Psoas muscle (tissue), 8 donors: Measurements from ENCODE around the gene RPS6KA3. TPM values are rescaled to one million over a fixed set of nuclear protein-coding genes. Genes with fewer than 3 reads are reported as not detected.

ENCODE experiments used
- ATAC-seq, 4 donors: fragments of 200-7000 bp; cut with Tn5 transposase; one replicate each; pipeline ENCODE4 v1.9.1; 2020; ENCODE audit warnings: moderate library complexity in 3 of 4, mild to moderate bottlenecking in 2 of 4
- DNase-seq, 2 donors: peaks; one replicate each; pipeline ENCODE4 v3.0.0-alpha.2; 2020
- H3K27ac ChIP-seq: fragments of 200-600 bp; one replicate; pipeline ENCODE4 v1.8.0; 2022
- H3K27me3 ChIP-seq, 3 donors: fragments of 200-600 bp in 1 of 3; one replicate each; pipeline versions ENCODE4 v1.6.1 to v1.8.0; 2013 to 2022; ENCODE audit warnings: low read length in 2 of 3, mild to moderate bottlenecking in 2 of 3, moderate library complexity in 1 of 3; ENCODE audit not compliant: insufficient read depth in 3 of 3
- H3K36me3 ChIP-seq, 2 donors: fragments of 200-600 bp in 1 of 2; one replicate each; pipeline versions ENCODE4 v1.6.1 to v1.8.0; 2013 to 2022; ENCODE audit warnings: low read depth in 1 of 2, mild to moderate bottlenecking in 1 of 2, moderate library complexity in 1 of 2; ENCODE audit not compliant: insufficient read depth in 1 of 2
- H3K4me1 ChIP-seq: fragments of 200-600 bp; one replicate; pipeline ENCODE4 v1.8.0; 2022
- H3K4me3 ChIP-seq: fragments of 200-600 bp; one replicate; pipeline ENCODE4 v1.8.0; 2022; ENCODE audit warnings: mild to moderate bottlenecking
- H3K9me3 ChIP-seq: fragments of 200-600 bp; one replicate; pipeline ENCODE4 v1.8.0; 2022
- CTCF ChIP-seq: fragments of 200-600 bp; IDR thresholded peaks from one replicate; pipeline ENCODE4 v1.8.0; 2022; ENCODE audit warnings: antibody characterized with exemption
- WGBS, 3 donors: extraction: QIAGEN DNeasy Blood & Tissue Kit; methylation state at CpG; one replicate each; pipeline versions ENCODE4 v1.1.6 to v1.1.7; 2013; 5-methylcytosine and 5-hydroxymethylcytosine counted together
- intact Hi-C, 2 donors: fragments of 100-400 bp; cut with DNase I; formaldehyde crosslinking; loops; one replicate each; pipeline versions ENCODE4 v1.11.0 to v1.14.2; 2022
- polyA plus RNA-seq, 3 donors: library from polyadenylated mRNA; stranded (reverse); fragments of 200-250 nt; gene quantifications; one replicate each; pipeline ENCODE4 v1.2.3, GENCODE V29; 2013
- total RNA-seq, 4 donors: library from RNA; stranded (reverse); fragmentation: NEBNext Ultra II Directional in 2 of 4; extraction: Animal tissue kit (Norgen Biotek cat#: 25700) in 2 of 4; gene quantifications; one replicate each; pipeline versions ENCODE4 v1.2.1 to v1.2.4, GENCODE V29; 2021 to 2023
- donor health status: healthy with polysubstance abuse.
- donor health status: DM: no; HTN: no; CAD: no; lungs with moderate emphysema.
- donor health status: Bipolar disorder and iron deficiency.
- donor health status: healthy.
- donor health status: DM: yes; HTN: yes; CAD: no.
- donor health status: DM: no; HTN: no; CAD: no.
- donor health status: DM: no; HTN: no; CAD: no.
- donor health status: DM: yes; HTN: yes; CAD: no.

RPS6KA3 gene
- total and polyA plus RNA-seq, 7 donors: 35.4 to 91.9 (median 66.2) TPM

- intact Hi-C loops: loop anchor here in 1 of 2 donors (5.0 kb wide), 1 partner anchor 236 kb away; no protein-coding TSS in a partner anchor
Measured at GRCh38 chrX:20205927-20206708, 60.6 kb downstream of the RPS6KA3 start.

GRCh38 chrX:20204351-20204750 lies 62.4 kb downstream of the RPS6KA3 start:
- no peak for TF ChIP-seq CTCF
- Histone ChIP-seq H3K27me3 (peaks cover 0 to 9% (median 0%) of the 10 kb centered on the region in 3 donors), H3K9me3 (no peaks in the 10 kb centered on the region), H3K27ac (no peak overlapping the region), H3K36me3 (peaks cover 0 to 37% of the 10 kb centered on the region in 2 donors), H3K4me3 (no peak overlapping the region), H3K4me1 (peaks cover 9% of the 10 kb centered on the region)
- ATAC-seq: no peak
- DNase-seq: no peak
- intact Hi-C loops: loop anchor here in 1 of 2 donors (5.0 kb wide), 1 partner anchor 47 kb away; no protein-coding TSS in a partner anchor
- WGBS, 3 donors: 86 to 91% (median 89%) methylated on average over 6 of the region's 6 CpGs

More at GRCh38 chrX:20205927-20206708, 60.6 kb downstream of the RPS6KA3 start:
- Histone ChIP-seq H3K9me3 (no peaks in the 10 kb centered on the region), H3K4me1 (peaks cover 21% of the 10 kb centered on the region), H3K27ac (peak overlapping the region; percentile 64), H3K27me3 (peaks cover 0 to 14% (median 0%) of the 10 kb centered on the region in 3 donors), H3K4me3 (no peak overlapping the region), H3K36me3 (peaks cover 0 to 37% of the 10 kb centered on the region in 2 donors)
- DNase-seq (peak; percentile 13 to 62), ATAC-seq (peak; percentile 85 to 97 (median 90))
- WGBS, 3 donors: 26 to 42% (median 27%) methylated on average over 4 of the region's 4 CpGs
- TF ChIP-seq CTCF: no peak

- Histone ChIP-seq H3K27me3 (peaks cover 0 to 2% (median 0%) of the 10 kb centered on the region in 3 donors), H3K4me1 (no peaks in the 10 kb centered on the region), H3K27ac (no peak overlapping the region), H3K9me3 (no peaks in the 10 kb centered on the region), H3K4me3 (no peak overlapping the region), H3K36me3 (peaks cover 0 to 12% of the 10 kb centered on the region in 2 donors)
- no peak for TF ChIP-seq CTCF
- intact Hi-C loops: no loop called here
- WGBS, 3 donors: 58 to 78% (median 77%) methylated on average over 2 of the region's 2 CpGs
- ATAC-seq (no peak), DNase-seq (no peak)
Measured at GRCh38 chrX:20197641-20198210, 69.0 kb downstream of the RPS6KA3 start.

- no peak for DNase-seq
- no peak for ATAC-seq
- TF ChIP-seq CTCF: no peak
- Histone ChIP-seq H3K4me3 (no peak overlapping the region), H3K9me3 (no peaks in the 10 kb centered on the region), H3K4me1 (no peaks in the 10 kb centered on the region), H3K36me3 (peaks cover 0 to 68% of the 10 kb centered on the region in 2 donors), H3K27ac (no peak overlapping the region), H3K27me3 (no peaks in the 10 kb centered on the region)
- intact Hi-C loops: no loop called here
Measured at GRCh38 chrX:20189171-20189570, 77.5 kb downstream of the RPS6KA3 start.
